Measurements from ENCODE around the gene GNPDA1.
A peak's percentile ranks its signal among the peaks of the same experiment; 100 is the strongest.

GNPDA1 gene

DNA sequence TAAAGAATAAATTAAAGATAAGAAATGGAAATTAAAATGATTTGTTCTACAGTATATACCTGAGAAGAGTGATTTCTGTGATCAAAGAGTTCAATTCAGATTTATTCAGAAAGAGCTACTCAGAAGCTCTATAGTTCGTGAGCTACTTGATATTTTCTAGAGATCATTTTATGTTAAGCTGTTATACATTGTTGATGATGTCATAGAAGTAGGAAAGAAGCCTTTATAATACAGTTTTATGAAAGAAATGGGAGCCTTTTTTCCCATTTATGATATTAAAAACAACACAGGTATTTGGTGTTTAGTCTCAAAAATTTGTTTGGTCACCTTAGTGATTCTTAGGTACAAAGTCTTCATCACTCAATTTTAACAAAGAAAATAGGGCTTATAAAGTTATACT, 23.1 kb downstream of the GNPDA1 start:
- DNase-seq, result no peak

DNA sequence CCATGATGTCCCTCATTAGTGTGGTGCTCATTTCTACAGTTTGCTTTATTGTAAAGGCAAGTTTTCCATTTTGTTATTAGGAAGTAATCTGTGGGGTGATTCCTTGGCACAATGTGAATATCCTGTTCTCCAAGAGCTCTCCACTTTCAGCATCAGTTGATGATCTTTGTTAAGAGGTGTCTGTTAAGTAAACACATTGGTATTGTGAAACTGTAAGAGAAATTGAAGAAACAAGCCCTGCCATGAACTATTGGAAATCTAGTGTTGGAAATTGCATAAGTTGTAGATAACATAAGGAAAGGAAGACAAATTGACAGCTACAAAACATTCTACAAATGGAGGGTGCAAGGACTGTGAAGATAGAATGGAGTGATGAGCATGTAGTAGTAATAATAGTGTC, 26.8 kb downstream of the GNPDA1 start:
- DNase-seq, result no peak

DNA sequence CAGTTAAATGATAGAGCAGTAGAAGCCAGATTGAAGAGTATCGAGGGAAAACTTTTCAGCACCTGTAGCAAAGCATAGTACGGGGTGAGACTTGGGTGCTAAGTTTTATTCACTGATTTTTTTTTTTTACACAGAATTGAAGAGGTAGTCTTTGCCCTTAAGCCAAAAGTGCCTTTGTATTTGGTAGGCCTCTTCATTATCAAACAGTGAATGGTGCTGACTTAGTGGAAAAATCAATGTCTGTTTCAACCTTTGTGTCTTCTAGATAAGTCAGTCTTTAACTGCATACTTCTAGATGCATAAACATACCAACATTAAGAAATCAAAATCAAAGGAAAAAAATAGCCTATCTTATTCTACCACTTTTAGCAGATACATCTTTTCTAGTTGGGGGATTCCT, 30.2 kb downstream of the GNPDA1 start:
- DNase-seq, result no peak

DNA sequence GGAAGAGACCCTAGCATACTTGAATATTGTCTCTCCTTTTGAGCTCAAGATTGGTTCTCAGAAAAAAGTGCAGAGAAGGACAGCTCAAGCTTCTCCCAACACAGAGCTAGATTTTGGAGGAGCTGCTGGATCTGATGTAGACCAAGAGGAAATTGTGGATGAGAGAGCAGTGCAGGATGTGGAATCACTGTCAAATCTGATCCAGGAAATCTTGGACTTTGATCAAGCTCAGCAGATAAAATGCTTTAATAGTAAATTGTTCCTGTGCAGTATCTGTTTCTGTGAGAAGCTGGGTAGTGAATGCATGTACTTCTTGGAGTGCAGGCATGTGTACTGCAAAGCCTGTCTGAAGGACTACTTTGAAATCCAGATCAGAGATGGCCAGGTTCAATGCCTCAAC, 34.4 kb downstream of the GNPDA1 start:
- DNase-seq, result no peak

GRCh38 chr5:141976176-141976575, 36.7 kb downstream of the GNPDA1 start:
- no peak for DNase-seq

DNA sequence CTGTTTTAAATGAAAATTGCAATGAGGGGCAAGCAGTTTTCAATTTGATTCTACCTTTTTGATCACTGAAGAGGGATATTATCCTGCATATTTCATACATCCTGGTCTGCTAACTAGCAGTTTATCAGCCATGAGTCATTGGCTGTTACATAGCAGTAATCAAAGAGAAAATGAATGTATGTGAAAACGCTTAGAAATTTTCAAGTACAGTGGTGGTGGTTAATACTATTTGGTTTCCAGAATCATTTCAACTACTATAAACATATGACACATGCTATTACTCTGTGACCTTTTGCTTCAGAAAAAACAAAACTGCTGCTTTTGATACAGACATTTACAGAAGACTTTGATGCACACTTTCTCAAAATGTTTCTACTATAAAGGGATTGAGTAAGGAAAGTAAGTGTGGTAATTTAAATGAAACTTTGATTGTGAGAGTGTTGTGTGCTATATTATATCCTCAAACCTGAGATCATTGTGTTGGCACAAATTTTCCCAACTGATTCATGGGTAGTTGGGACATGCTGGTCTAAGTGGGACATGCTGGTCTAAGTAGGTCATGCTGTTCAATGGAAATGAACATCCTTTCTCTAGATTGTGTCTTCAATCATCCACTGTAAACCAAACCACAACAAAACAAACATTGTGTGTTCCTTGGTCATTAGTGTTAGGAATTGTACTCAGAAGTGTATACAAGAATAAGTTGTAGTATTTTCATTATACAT, 38.8 kb downstream of the GNPDA1 start:
- DNase-seq, result no peak

DNA sequence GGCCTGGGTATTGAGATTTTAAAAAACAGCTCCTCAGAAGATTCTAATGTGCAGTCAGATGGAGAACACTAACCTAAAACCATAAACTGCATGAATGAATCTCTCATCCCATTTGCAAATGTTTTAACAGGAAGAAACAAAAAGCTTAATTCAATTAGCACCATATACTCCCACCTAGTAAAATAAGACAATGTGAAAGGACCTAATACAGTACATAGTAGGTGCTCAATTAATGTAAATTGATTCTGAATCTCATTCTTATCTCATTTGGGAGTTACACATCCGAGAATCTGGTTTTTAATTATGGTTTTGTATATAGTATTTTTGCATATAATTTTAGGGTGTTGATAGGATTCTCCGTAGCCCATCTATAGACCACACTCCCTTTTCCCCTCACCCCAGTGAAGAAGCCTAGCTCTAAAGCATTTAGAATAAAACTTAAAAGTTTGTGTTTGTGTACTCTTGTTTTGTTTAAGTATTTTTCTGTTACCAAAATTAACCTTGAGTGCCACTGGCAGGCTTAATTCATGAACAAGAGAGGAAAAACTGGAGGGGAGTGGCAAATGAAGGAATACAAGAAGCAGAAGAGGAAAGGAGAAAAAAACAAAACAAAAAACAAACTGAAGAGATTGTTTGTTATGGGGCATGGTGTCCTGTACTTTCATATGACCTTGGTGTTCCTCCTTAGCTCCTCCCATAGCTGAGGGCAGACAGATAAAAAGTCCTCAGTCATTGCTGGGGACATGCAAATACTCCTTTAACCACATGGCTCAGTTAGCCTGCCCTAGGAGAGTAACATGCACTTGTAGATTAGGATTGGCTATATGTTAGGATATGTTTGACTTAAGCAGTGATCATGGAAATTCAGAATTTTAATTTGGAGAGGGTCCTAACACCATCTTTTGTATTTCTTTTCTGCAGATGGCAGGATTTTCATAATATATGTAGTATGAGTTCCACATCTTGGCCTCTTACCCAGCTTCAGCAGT, 42.8 kb downstream of the GNPDA1 start:
- DNase-seq, result no peak

DNA sequence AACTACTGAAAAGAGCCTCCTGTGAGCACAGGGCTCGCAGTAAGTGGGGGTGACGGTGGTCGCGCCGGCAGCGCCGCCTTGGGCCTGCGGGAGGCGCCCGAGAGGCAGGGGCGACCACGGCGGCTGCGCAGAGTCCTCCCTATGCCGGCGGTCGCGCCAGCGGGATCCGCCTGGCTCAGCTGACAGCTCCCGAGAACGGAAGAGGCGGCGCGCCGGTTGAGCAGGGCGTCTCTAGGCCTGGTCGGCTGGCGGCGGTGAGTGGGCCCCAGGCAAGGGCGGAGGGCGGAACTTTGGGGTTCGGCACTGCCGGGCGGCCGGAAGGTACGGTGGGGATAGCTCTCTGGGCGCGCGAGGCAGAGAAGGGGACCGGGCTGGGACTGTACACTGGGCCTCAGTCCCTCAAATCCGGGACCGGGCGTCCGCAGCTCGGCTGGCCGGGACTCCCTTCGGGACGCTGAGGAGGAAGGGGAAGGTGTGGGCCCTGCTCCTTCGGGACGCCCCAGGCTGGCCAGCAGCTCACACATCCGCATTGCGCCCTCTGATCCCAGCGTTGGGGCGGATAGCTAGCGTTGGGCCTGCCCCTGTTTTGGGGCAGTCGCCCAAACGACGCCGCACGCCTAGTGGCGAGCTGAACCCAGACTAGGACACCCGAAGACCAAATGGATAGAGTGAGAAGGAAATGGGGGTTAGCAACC, 43.8 kb downstream of the GNPDA1 start, which contains the start of gene RNF14:
Gene RNF14 (plus strand): TSS at position 192 of the 695 bp plus-strand sequence. CDS start 4,484 bp downstream, outside the sequence.
- peak; percentile 80 for DNase-seq

DNA sequence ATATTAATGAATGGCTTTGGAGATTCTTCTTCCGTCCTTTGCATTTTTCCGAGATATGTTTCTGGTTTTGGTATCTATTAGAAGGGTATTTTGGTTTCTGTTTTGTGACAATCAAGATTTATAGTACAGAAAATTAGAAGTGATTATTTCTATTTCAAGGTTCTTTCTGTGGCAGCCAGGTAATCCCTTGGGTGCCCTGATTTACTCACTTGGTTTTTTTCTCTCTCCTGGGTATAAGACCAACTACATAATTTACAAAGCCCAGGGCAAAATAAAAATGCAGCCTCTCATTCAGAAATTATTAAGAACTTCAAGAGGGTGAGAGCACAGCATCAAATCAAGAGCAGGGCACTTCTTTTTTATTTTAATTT, 45.9 kb downstream of the GNPDA1 start:
- no peak for DNase-seq

GRCh38 chr5:141966275-141966962, 46.4 kb downstream of the GNPDA1 start:
- DNase-seq, result no peak

DNA sequence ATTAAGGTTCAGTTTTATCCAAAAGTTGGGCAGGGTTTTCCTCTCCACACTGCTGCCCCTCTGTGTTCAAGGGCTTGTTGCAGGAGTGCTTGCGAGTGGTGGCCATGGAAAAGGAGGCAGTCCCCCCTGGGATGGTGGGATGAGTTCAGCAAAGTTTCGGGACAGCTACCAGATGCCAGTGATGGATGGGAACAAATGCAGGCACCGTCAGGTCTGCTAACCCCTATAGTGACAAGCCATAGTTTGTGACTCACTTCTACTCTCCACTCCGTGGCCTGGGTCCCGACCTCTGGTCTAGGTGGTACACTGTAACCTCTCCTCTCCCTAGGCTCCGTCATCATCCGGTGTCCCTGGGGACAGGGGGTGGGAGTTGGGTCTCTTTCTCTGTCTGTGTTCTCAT, 47.8 kb downstream of the GNPDA1 start:
- no peak for DNase-seq

GRCh38 chr5:141963701-141964100, 49.1 kb downstream of the GNPDA1 start:
- DNase-seq, result no peak

GRCh38 chr5:141961466-141961865, 51.4 kb downstream of the GNPDA1 start:
- no peak for DNase-seq

- peak; percentile 69 for DNase-seq
Observed at GRCh38 chr5:141960449-141961323, 52.1 kb downstream of the GNPDA1 start.

GRCh38 chr5:141960018-141960417, 52.8 kb downstream of the GNPDA1 start:
- DNase-seq, result no peak

DNA sequence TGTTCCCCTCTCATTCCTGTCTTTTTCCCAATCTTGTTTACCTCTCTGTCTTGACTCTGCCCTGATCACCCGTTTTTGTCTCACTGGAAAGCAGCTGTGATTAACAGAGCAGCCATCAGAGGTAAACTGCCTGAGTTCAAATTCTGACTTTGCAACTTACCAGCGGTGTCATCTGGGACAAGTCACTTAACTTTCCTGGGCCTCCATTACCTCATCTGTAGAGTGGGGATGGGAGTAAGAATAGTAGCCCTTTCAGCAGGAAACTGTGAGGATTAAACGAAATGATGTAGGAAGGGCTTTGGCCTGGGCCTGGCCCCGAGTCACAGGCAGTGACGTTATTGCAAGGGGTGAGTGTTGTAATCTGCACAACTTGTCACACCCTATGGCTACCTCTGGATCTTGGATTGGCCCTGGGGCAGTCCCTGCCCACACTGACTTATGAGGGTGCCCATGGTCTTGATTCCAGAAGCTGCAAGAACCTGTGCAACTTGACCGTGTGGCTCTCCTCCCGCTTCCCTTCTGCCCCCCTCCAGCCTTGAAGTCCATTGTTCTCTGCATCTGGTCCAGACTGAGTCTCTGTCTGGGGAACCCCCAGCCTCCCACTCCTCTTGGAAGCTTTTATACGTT, 54.2 kb downstream of the GNPDA1 start:
- no peak for DNase-seq

GRCh38 chr5:141958113-141958512, 54.7 kb downstream of the GNPDA1 start, which contains the start of gene PCDH12:
TSS of gene PCDH12 (minus strand) at chr5:141958202. CDS start at chr5:141957851, 351 bp downstream.
- DNase-seq, result no peak

- no peak for DNase-seq
Observed at GRCh38 chr5:141957367-141957996, 55.3 kb downstream of the GNPDA1 start.

- DNase-seq, result no peak
Observed at GRCh38 chr5:141954194-141954593, 58.6 kb downstream of the GNPDA1 start.

GRCh38 chr5:141952020-141952419, 60.8 kb downstream of the GNPDA1 start:
- no peak for DNase-seq

Data from NCI-H1092 treated with DMSO at 0.1 percent for 48 hours (cell line).